Left forelimb (tissue), 1 donor: ENCODE results near the gene CHRDL2.
A peak's percentile ranks its signal among the peaks of the same experiment; 100 is the strongest.

Source experiments
- DNase-seq: peaks from one replicate; pipeline ENCODE4 v3.0.0-alpha.2; 2018; ENCODE audit warnings: low spot score

The CHRDL2 gene

DNA sequence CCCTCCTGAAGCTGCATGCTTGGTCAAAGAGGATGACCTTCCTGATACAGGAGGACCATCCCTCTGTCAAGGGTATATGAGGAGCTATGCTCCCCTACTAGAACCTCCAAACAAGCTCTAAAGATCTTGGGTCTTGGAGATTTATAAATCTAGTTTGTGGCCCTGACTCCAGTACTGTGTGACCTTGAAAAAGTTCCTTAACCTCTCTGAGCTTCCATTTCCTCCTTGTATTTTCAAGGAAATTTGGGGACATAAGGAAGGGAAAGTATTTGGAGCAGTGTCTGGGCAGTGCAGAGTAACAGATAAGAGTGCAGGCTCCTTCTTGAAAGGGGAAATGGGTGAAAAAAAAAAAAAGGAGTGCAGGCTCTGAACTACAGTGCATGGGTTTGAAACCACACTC lies 45.9 kb downstream of the CHRDL2 start:
- no peak for DNase-seq

DNA sequence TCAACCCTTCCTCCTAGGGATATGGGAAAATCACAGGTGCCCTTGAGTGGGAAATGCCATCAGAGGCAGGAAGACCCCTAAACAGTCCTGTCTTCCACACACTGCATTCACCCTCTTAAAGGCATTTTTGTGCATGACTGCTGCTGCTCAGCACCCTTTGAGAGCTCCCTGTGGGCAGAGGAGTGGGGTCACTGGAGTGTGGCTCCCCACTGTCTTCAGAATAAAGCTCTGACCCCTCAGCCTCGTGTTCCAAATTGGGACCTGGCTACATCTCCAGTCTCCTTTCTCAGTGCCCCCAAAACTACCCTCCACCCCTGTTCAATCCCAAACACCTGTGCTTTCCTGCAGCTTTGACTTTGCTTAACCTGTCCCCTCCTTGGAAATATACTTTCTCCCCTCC lies 46.6 kb downstream of the CHRDL2 start:
- DNase-seq = no peak

DNA sequence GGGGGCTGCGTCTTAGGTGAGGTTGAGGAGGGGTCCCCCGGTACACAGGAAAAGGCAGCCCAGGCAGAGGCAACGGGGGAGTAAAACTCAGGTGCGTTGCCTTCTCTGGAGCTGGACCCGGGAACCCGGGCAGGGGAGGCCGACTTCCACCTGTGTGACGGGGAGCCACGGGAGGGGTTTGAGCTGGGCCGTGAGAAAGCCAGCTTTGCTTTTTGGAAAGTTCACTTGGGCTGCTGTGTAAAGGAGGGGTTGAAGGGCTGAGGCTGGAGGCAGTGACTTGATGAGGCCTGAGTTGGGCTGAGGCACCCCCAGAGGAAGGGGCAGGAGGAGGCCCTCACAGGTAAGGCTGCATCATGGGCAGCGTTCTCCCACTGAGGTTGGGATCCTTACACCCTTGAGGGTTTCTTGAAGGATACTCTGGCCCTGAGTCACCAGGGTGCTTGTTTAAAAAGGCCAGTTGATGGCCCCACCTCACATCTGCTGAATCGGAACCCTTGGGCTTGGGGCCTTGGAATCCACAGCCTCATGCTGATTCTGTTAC lies 47.2 kb downstream of the CHRDL2 start:
- peak; percentile 23 for DNase-seq

DNA sequence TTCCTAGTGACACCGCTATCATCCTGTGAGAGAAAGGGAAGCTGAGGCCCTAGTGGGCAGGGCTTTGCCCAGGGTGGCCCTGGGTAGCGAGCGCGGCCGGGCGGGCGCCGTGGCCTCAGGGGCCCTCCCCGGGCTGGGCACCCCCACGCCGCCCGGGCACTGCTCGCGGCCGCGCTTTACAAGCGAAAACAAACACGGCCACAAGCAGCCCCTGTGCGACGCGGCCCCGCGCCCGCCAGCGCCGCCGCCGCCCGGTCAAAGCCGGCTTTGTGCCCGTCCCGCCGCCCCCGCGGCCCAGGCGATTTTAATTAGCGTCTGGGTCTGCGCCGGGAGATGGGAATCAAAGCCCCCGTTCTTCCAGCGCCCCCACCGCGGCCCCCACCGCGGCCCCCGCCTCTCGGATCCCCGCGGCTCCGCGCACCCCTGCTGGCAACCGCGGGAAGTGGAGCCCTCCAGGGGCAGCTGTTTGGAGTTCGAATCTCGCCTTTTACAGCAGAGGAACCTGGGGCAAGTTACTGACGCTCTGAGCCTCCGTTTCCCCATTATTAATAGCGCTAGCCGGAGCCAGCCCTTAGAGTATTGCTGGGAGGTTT lies 47.9 kb downstream of the CHRDL2 start:
- peak; percentile 68 for DNase-seq

DNA sequence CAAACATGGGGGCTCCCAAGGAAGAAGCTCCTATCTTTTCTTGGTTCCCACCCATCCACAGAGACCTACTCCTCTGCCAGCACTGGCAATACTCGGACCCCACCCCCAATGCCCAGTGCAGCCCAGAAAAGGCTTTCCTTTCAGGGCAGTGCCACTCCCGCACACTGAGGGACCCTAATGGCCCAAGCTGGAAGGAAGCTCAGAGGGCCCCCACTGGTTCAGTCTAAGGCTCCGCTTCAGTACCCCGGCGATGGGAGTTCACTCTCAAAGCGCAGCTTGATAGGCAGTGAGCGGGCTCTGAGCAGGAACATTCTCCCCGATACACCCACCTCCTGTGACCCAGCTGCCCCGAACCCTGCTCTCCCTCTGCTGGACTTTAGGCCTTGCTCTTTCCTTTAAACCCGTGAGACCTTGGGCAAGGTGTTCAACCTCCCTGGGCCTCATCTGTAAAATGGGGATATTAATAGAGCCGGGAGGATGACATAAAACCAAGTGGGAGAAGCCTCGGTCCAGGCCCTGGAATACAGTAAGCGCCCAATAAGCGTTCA lies 48.4 kb downstream of the CHRDL2 start:
- DNase-seq = peak; percentile 55

DNA sequence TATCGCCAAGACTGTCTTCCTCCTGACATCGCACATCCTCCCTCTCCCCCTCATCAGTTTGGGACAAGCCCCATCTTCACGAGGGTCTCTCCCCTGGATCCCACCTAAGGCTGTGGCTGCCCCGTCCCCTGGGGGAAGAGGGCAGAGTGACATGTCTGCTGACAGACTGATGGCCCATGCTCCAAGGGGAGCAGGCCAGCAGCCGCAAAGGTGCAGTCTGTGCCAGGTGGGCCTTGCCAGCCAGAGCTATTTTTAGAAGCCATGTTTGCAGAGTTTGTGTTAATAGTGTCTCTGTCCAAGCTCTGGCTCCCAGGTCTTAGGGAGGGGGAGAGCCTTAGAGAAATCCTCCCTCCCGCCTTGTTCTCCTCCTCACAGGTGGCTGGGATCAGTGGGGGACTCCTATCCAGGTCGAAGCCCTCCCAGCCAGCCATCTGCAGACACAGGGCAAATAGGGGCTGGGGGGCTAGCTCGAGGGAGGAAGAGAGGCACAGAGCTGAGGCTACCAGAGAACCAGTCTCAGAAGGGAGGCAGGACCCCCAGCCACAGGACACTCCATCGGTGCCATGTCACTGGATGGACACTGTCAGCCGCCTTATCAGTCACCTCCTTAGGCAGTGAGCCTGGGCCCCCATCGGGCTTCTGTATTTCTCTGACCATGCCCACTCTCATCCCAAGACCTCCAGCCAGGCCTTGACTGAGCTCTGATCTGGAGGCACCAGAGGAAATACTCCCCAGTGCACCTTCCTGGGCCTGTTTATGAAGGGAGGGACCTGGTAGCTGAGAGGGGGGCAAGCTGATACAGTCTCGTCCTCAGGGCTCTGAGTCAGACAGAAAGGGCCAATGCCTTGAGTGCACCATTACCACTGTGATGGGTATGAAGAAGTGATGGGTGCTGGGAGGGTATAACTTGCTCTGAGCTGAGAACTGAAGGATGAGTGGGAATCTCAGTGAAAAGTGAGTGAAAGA lies 49.3 kb downstream of the CHRDL2 start:
- peak; percentile 62 for DNase-seq

DNA sequence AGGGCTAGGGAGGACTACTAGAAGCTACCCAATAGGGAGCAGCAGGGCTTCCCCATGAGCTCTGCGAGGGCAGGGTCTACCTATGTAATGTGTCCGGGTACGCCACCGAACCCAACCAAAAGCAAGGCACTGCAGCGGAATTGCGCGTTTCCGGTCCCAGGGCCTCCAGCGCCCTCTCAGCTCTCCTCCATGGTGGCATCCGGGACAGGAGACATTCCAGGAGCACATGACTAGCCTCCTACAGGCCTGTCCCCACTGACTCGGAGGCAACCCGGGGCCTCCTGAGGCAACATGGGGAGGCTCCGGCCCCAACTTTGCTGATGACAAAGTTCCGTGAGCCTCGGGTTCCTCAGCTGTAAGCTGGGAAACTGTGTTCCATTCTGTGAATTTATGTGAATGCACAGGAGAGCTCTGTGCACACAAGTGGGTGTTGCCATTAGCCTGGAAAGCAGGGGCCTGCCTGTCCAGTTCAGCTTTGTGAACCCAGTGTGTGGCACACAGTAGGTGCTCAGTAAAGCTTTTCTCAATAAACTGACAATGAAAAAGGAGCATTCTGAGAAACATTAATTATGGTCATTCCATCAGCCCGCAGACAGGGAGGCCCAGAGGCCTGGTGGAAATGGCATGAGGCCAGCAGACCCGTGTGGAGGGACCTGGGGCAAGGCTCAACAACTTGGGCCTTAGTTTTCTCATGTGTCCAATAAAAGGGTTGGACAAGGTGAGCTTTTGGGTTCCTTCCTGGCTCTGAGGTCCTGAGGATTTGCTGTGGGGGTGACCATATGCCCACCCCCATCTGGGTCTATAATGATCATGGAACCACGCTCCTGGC lies 50.3 kb downstream of the CHRDL2 start:
- DNase-seq = peak; percentile 42

DNA sequence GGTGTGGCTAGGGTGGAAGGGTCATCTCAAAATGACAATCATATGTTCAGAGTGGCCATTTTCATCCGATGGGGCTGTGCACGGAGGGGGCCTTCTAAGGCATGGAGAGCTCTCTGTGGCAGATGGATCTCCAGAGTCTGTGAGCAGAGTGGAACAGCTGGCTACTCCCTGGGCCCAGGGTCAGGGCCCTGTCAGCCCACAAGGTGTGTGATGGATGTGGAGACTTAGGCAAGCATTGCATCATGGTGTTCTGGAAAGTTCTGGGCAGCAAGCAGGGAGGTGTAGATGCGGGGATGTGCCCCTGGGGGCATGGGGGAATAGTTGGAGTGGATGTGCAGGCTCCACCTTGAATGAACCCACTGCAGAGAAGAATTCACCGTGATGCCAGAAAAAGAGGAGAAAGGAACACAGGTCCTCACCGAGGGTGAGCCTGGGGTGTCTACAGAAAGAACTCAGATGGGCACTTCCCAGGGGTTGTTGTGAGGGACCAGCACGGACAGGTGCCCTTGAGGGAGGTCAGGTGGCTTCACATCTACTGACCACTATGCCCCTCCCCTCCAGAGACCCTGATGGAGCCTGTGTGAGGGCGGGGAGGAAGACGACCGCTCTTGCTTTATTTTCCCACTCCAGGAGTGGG lies 51.1 kb downstream of the CHRDL2 start:
- DNase-seq = peak; percentile 34

DNA sequence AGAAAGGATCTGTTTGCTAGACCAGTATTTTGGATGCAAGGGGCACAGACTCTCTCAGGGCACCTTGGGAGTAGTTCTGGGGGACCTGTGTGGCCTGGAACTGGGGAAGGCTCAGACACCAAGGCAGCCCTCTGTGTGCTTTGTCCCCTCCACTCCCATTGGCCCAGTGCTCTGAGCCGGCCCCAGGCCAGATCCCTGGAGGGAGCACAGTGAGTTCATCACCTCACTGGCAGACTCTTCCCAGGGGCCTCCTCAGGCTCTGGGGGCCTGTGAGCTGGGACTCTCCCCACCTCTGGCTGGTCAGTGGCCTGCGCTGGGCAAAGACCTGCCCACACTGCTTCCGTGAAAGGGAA lies 51.7 kb downstream of the CHRDL2 start:
- peak; percentile 38 for DNase-seq

DNA sequence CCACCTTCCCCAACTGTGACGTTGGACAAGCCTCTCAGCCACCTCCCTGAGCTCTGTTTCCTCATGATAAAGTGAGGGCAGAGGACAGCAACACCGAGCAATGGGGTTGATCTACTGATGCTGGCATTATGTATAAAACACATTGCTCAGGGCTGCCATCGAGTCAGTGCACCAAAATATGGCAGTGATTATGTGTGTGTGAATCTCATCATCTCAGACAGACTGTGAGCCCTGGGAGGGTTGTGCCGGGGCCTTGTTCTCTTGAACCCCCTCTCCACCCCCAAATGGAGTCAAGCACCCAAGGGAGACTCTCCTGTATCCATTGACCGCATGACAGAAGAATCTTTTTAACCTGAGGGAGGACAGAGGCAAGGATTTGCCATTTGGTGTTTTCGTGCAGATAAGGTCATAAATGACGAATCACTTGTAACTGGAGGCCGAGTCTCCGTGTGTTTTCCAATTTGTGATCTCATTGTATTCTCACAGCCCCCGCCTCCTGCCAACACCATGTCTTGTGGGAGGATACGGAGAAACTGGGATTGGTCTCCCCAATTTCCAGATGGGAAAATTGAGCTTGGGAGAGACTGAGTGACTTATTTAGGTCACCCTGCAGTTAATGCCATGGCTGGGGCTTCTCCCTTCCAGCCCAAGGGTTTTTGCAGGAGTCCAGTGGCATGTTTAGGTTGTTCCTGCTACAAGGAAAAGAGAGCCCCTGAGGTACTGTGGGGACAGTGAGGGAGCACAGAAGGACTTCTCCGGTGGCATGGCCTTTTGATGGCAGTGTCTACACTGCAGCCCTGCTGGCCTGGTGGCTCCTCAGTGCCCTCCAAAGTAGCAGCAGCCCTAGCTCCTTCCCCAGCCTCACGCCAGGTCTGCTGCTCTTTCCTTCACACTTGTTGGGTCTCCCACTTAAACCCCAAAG lies 52.4 kb downstream of the CHRDL2 start:
- DNase-seq = peak; percentile 28

DNA sequence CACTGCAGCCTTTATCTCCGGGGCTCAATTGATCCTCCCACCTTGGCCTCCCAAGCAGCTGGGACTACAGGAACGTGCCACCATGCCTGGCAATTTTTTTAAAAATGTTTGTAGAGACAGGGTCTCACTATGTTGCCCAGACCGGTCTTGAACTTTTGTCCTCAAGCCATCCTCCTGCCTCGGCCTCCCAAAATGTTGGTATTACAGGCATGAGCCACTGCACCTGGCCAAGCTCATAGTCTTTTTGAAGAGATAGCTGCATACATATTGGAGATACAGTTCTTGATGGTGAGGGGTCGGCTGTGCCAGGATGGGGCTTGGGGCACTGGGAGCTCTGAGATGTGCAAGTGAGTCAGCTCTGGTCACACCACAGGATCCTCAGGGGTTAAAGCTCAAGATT lies 53.2 kb downstream of the CHRDL2 start:
- DNase-seq = no peak

DNA sequence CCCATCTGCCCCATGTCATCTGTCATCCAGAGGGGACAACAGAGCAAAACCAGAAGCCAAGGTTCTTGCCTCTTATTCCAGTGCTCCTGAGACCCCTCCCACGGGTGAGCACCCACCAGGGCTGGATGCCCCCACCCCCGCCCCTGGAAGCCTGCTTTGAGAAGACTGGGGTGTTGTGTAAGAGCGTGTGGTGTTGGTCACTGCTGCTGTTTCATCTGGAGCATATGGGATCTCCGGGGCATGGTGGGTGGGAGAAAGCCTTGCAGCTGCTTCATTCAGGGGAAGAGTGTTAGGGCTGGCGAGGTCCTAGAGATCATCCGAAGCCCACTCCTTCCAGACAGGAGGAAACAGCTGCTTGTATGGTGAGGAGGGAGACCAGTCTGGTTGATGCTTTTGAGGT lies 54.1 kb downstream of the CHRDL2 start:
- DNase-seq = peak; percentile 70

DNA sequence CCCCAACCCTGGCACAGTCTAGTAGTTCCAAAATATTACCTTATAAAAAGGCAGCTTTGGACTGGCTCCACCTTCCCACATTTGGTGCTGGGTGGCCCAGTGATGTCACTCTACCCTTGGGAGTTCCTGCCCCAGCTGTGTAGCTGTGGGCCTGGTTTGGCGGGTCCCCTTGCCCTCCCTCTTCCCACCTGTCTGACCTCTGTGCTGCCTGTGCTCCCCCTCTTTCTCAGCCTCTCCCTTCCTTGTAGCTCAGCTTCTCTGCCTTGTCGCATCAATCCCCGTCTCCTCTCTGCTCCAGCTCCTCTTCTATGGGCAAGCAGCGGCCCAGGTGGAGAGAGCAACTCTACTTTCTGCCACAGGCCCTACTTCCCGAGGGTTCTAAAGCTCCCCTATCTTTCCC lies 54.6 kb downstream of the CHRDL2 start:
- no peak for DNase-seq

DNA sequence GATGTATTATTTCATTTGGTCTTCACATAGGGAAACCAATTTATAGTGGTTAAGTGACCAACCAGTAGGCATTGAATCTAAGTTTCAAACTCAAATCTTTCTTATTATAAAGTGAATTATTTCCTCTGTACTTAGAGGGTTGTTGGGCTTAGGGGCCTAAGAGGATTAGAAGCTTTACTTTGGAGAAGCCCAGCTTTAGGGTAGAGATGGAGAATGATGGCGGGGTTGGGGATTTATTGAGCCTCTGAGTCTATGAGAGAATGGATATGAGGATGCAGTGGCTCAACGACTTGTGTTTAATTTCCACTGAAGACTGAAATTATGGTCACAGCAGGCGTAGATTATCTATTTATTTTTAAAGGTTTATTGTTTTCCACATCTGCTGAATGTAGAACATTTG lies 55.5 kb downstream of the CHRDL2 start:
- DNase-seq = no peak

DNA sequence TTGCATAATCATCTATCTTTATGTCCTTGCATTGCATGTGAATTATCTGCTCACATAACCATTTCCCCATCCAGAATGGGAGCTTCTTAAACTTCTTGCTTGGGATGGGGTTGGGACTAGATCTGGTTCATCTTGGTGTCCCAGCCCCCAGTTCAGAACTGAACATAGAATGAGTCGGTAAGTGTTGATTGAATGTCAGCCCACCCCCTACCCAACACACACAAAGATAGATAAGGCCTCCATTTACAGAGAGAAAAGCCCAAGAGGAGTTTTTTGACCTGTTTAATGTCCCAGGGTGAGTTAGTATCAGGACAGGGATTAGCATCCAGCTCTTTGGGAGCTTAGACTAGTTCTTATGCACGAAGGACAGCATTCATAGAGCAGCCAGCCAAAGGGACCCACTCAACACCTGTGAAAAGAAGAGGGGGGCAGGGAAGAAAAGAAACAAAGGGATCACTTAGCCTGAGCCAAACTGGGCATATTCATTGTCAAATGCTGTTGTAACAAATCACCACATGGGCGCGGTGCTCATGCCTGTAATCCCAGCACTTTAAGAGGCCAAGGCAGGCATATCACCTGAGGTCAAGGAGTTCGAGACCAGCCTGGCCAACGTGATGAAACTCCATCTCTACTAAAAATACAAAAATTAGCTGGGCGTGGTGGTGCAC lies 57.4 kb downstream of the CHRDL2 start:
- no peak for DNase-seq

DNA sequence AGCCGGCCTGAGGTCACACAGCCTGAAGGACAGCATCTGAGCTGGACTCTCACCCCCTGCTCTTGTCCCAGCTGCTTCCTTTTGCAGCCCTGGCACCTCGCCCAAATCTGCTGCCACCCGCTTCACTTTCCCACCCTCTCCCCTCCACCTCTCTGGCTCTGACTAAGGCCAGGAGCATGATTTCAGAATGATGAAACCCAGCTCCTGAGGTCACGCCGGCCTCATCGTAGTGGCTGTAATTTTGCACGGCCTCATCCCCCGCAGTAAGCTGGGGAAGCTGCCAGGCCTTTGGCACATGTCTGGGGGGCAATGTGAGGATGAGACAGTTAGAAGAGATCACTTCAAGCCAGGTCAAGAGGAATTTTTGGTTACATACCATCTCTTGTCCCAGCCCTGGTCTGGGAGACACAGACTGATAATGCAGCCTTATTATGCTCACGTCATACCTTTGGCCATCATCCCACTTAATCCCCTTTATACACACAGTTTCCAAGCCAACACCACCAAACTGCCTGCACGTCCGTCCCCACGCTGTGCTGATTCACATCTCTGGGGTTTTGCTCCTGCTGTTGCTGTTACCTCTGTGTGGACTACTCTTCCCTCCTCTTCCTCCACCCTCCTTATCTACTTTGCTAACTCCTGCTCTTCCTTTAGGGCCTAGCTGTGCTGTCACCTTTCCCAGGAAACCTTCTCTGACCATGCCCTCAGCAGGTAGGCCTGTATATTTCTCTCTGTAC lies 58.1 kb downstream of the CHRDL2 start:
- DNase-seq = peak; percentile 66

DNA sequence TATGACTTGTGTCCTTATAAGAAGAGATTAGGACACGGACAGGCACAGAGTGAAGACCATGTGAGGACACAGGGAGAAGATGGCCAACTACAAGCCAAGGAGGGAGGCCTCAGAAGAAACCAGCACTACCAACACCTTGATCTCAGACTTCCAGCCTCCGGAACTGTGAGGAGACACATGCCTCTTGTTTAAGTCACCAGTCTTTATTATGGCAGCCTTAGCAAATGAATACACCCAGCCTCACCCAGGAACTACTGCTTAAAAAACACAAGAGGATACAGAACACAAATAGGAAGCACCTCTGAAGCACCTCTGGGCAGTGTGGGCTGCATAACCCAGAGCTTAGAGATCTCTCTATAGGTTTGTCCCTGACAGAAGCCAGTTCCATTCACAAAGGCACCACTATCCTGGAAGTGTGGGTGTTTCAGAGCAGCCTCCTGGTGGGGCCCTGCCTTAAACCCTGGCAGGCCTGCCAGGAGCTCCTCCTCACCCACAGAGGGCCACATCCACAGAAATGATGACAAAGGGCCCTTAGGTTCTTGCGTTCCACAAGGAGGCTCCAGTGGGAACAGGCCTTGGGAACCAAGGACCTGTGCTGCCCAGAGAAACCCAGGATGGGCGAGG lies 58.8 kb downstream of the CHRDL2 start:
- DNase-seq = no peak

DNA sequence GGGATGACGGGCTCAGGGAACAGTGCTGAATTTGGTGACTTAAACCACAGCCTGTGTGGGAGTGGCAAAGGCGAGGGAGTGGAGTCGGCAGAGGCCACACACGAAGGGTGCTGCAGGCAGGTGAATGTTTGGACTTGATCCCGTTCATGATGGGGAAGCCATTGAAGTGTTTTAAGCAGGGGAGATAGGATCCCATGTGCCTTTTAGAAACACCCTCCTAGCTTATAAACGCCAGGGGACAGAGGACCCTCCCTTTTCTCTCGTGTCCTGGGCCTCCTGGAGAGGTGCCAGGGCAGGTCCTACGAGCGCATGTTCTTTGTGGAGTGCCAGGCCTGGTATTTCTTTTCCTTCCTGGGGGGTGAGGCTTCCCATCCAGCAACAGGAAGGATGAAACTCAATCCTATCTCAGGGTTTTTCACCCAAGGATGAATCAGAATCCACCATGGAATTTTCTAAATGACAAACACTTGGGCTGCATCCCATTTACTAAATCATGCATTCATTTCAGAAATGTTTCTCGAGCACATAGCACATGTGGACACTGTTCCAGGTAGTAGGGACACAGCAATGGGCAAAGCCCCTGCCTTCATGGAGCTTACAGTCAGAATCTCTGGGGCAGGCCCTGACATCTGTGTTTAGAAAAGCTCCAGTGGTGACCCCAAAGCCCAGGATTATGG lies 59.6 kb downstream of the CHRDL2 start:
- no peak for DNase-seq
